H1 (cell line): ENCODE results near the gene QRSL1. TPM values are rescaled to one million over a fixed set of nuclear protein-coding genes. Genes with fewer than 3 reads are reported as not detected.

Experiments
- CTCF ChIA-PET: fragments of 300-600 bp; sonication (Branson Sonifier 250); formaldehyde crosslinking; loops from one replicate; lab custom pipeline; 2021; ENCODE audit not compliant: partially characterized antibody; lab: Charles Lee
- POLR2A ChIA-PET: fragments of 300-600 bp; sonication (Branson Sonifier 250); formaldehyde crosslinking; loops from one replicate; lab custom pipeline; 2021; ENCODE audit warnings: inconsistent platforms; ENCODE audit not compliant: partially characterized antibody; lab: Charles Lee
- DNase-seq, 2 experiments: peaks; one replicate each; pipeline versions ENCODE4 v3.0.0 to v3.0.0-alpha.2; 2010 to 2022; ENCODE audit warnings: low spot score in 2 of 2, low read depth in 1 of 2, mixed read lengths in 1 of 2
- FAIRE-seq: peaks from 2 replicates; lab custom pipeline; 2011; peaks lifted over from hg19 to GRCh38; lab: Jason Lieb, UNC
- H2AFZ ChIP-seq: 2 replicates; pipeline ENCODE4 v1.8.1; 2012; ENCODE audit warnings: low read length, inconsistent platforms
- H2AK5ac ChIP-seq: 2 replicates; pipeline ENCODE4 v1.6.1; 2013; ENCODE audit warnings: low read depth, low read length
- H2BK120ac ChIP-seq: replicated peaks from 2 replicates; pipeline ENCODE3; 2013; ENCODE audit warnings: low read depth, low read length, inconsistent platforms
- H2BK12ac ChIP-seq: 2 replicates; pipeline ENCODE4 v1.6.1; 2013; ENCODE audit warnings: low read depth, low read length
- H2BK15ac ChIP-seq: 2 replicates; pipeline ENCODE4 v1.6.1; 2013; ENCODE audit warnings: low read length
- H2BK20ac ChIP-seq: 2 replicates; pipeline ENCODE4 v1.6.1; 2013; ENCODE audit warnings: low read length
- H2BK5ac ChIP-seq: 2 replicates; pipeline ENCODE4 v1.6.1; 2013; ENCODE audit warnings: low read depth, low read length
- H3K14ac ChIP-seq: 2 replicates; pipeline ENCODE4 v1.6.1; 2013; ENCODE audit warnings: inconsistent platforms; ENCODE audit not compliant: insufficient read length
- H3K18ac ChIP-seq: 2 replicates; pipeline ENCODE4 v1.6.1; 2013; ENCODE audit warnings: low read length; ENCODE audit errors: extremely low read depth
- H3K23ac ChIP-seq: 2 replicates; pipeline ENCODE4 v1.6.1; 2013; ENCODE audit warnings: inconsistent platforms; ENCODE audit not compliant: insufficient read length
- H3K23me2 ChIP-seq: 2 replicates; pipeline ENCODE4 v1.6.1; 2013; ENCODE audit warnings: low read depth, low read length
- H3K27ac ChIP-seq: 2 replicates; pipeline ENCODE4 v1.6.1; 2011; ENCODE audit warnings: low read depth, low read length, inconsistent platforms
- H3K27me3 ChIP-seq, 4 experiments: replicated peaks in 1 of 4; 1 replicate in 1 of 4; 2 replicates in 3 of 4; pipeline versions ENCODE4 v1.6.1 to v1.8.1; 2011 to 2013; ENCODE audit warnings: low read length in 3 of 4, mild to moderate bottlenecking in 3 of 4, inconsistent platforms in 2 of 4, mixed read lengths in 2 of 4, moderate library complexity in 1 of 4; ENCODE audit not compliant: control insufficient read depth in 3 of 4, insufficient read depth in 3 of 4; ENCODE audit errors: extremely low read depth in 1 of 4
- H3K36me3 ChIP-seq, 4 experiments: 2 replicates each; pipeline versions ENCODE4 v1.6.1 to v1.8.1; 2011 to 2013; ENCODE audit warnings: mild to moderate bottlenecking in 4 of 4, low read length in 3 of 4, moderate library complexity in 2 of 4, control low read depth in 1 of 4, inconsistent platforms in 1 of 4; ENCODE audit not compliant: insufficient read depth in 4 of 4, control insufficient read depth in 2 of 4
- H3K4ac ChIP-seq: replicated peaks from 2 replicates; pipeline ENCODE3; 2013; ENCODE audit warnings: low read length, low read depth, mixed read lengths, inconsistent platforms; ENCODE audit not compliant: insufficient read length
- H3K4me1 ChIP-seq, 4 experiments: replicated peaks in 1 of 4; 1 replicate in 1 of 4; 2 replicates in 3 of 4; pipeline versions ENCODE4 v1.6.1 to v1.8.1; 2011 to 2013; ENCODE audit warnings: low read length in 3 of 4, inconsistent platforms in 2 of 4, mixed read lengths in 1 of 4; ENCODE audit not compliant: insufficient read depth in 4 of 4, control insufficient read depth in 3 of 4
- H3K4me2 ChIP-seq, 2 experiments: 2 replicates each; pipeline versions ENCODE4 v1.6.1 to v1.8.1; 2011 to 2013; ENCODE audit warnings: low read depth in 2 of 2, low read length in 2 of 2, control low read depth in 1 of 2, inconsistent platforms in 1 of 2, mild to moderate bottlenecking in 1 of 2; ENCODE audit not compliant: insufficient read depth in 1 of 2
- H3K4me3 ChIP-seq, 4 experiments: fragments of 200-600, 300-600 bp in 1 of 4; sonication (generic), shearing (Covaris generic), sonication (Bioruptor Twin) in 1 of 4; 2 replicates each; pipeline versions ENCODE4 v1.5.1 to v1.8.1; 2011 to 2016; ENCODE audit warnings: low read length in 4 of 4, low read depth in 3 of 4, control low read depth in 2 of 4, inconsistent platforms in 2 of 4, mild to moderate bottlenecking in 2 of 4, mixed read lengths in 1 of 4, moderate library complexity in 1 of 4; ENCODE audit not compliant: insufficient read depth in 2 of 4; ENCODE audit errors: extremely low read depth in 1 of 4
- H3K56ac ChIP-seq: replicated peaks from 2 replicates; pipeline ENCODE3; 2013; ENCODE audit warnings: low read depth, mild to moderate bottlenecking, mixed read lengths, low read length, inconsistent platforms; ENCODE audit not compliant: insufficient read length
- H3K79me1 ChIP-seq: 2 replicates; pipeline ENCODE4 v1.6.1; 2013; ENCODE audit warnings: low read depth, low read length, control low read depth
- H3K79me2 ChIP-seq, 2 experiments: 2 replicates each; pipeline versions ENCODE4 v1.6.1 to v1.8.1; 2012 to 2013; ENCODE audit warnings: low read length in 2 of 2, mild to moderate bottlenecking in 2 of 2, inconsistent platforms in 1 of 2; ENCODE audit not compliant: insufficient read depth in 2 of 2, control insufficient read depth in 1 of 2
- H3K9ac ChIP-seq, 4 experiments: replicated peaks in 1 of 4; 1 replicate in 1 of 4; 2 replicates in 3 of 4; pipeline versions ENCODE4 v1.6.1 to v1.8.1; 2011 to 2013; ENCODE audit warnings: low read depth in 3 of 4, low read length in 3 of 4, control low read depth in 2 of 4, mild to moderate bottlenecking in 2 of 4, moderate library complexity in 2 of 4, inconsistent platforms in 1 of 4; ENCODE audit errors: extremely low read depth in 1 of 4
- H3K9me3 ChIP-seq, 2 experiments: 2 replicates each; pipeline versions ENCODE4 v1.6.1 to v1.8.1; 2012 to 2013; ENCODE audit warnings: mild to moderate bottlenecking in 2 of 2, moderate library complexity in 2 of 2, control low read depth in 1 of 2, inconsistent platforms in 1 of 2, low read depth in 1 of 2, low read length in 1 of 2, mixed read lengths in 1 of 2; ENCODE audit not compliant: insufficient read depth in 2 of 2
- H4K20me1 ChIP-seq, 2 experiments: replicated peaks in 1 of 2; 2 replicates each; pipeline versions ENCODE3 to v1.8.1; 2011 to 2013; ENCODE audit warnings: inconsistent platforms in 2 of 2, low read length in 2 of 2, mild to moderate bottlenecking in 1 of 2; ENCODE audit not compliant: insufficient read depth in 2 of 2, control insufficient read depth in 1 of 2
- H4K5ac ChIP-seq: 2 replicates; pipeline ENCODE4 v1.6.1; 2013; ENCODE audit warnings: low read length, low read depth, mixed read lengths, inconsistent platforms; ENCODE audit not compliant: insufficient read length
- H4K8ac ChIP-seq: 2 replicates; pipeline ENCODE4 v1.8.0; 2013; ENCODE audit warnings: mild to moderate bottlenecking, moderate library complexity, low read length, inconsistent platforms; ENCODE audit not compliant: insufficient read depth; ENCODE audit errors: extremely low read depth
- H4K91ac ChIP-seq: replicated peaks from 2 replicates; pipeline ENCODE3; 2013; ENCODE audit warnings: low read length, mixed read lengths, inconsistent platforms; ENCODE audit not compliant: insufficient read length
- E2F6 ChIP-seq: IDR thresholded peaks from 2 replicates; pipeline ENCODE4 v1.6.1; 2012; ENCODE audit warnings: inconsistent platforms
- EGR1 ChIP-seq: IDR thresholded peaks from 2 replicates; pipeline ENCODE4 v1.6.1; 2011; ENCODE audit warnings: low read depth, low read length, borderline replicate concordance
- FOSL1 ChIP-seq: IDR thresholded peaks from 2 replicates; pipeline ENCODE4 v1.6.1; 2011; ENCODE audit warnings: mild to moderate bottlenecking, low read depth, low read length, moderate library complexity; ENCODE audit not compliant: insufficient read depth
- GTF2F1 ChIP-seq: IDR thresholded peaks from 2 replicates; pipeline ENCODE4 v1.6.1; 2012; ENCODE audit warnings: low read depth, low read length, improper control_type of control experiment, borderline replicate concordance
- KDM1A ChIP-seq: fragments of 200-600, 300-600 bp; sonication (generic); IDR thresholded peaks from 2 replicates; pipeline ENCODE4 v1.7.1; 2016; ENCODE audit warnings: mild to moderate bottlenecking, low read length, borderline replicate concordance
- NANOG ChIP-seq: IDR thresholded peaks from 2 replicates; pipeline ENCODE4 v1.6.1; 2011; ENCODE audit warnings: low read length, low read depth, mild to moderate bottlenecking, inconsistent platforms; ENCODE audit not compliant: insufficient read depth, poor library complexity, severe bottlenecking
- NRF1 ChIP-seq: IDR thresholded peaks from 2 replicates; pipeline ENCODE4 v1.6.1; 2011; ENCODE audit warnings: mild to moderate bottlenecking, low read depth, low read length, improper control_type of control experiment
- POLR2A ChIP-seq, 2 experiments: IDR thresholded peaks; 1 replicate in 1 of 2; 2 replicates in 1 of 2; pipeline ENCODE4 v1.6.1; 2011; ENCODE audit warnings: low read depth in 2 of 2, low read length in 2 of 2, mild to moderate bottlenecking in 2 of 2; ENCODE audit errors: control extremely low read depth in 1 of 2
- POU5F1 ChIP-seq: IDR thresholded peaks from 2 replicates; pipeline ENCODE4 v1.6.1; 2011; ENCODE audit warnings: low read depth, mild to moderate bottlenecking, low read length, moderate library complexity
- RAD21 ChIP-seq, 2 experiments: IDR thresholded peaks in 1 of 2; conservative IDR thresholded peaks in 1 of 2; 2 replicates each; pipeline ENCODE4 v1.6.1; 2011; ENCODE audit warnings: low read depth in 2 of 2, low read length in 2 of 2, improper control_type of control experiment in 1 of 2, inconsistent platforms in 1 of 2, mild to moderate bottlenecking in 1 of 2, moderate library complexity in 1 of 2
- RNF2 ChIP-seq: fragments of 200-900, 300-1000 bp; sonication (generic); IDR thresholded peaks from 2 replicates; pipeline ENCODE4 v1.7.1; 2016; ENCODE audit warnings: borderline replicate concordance, low read depth, mild to moderate bottlenecking, antibody characterized with exemption, low read length; ENCODE audit not compliant: poor library complexity, severe bottlenecking; ENCODE audit errors: missing control alignments
- TCF12 ChIP-seq: IDR thresholded peaks from 2 replicates; pipeline ENCODE4 v1.6.1; 2011; ENCODE audit warnings: low read depth, mild to moderate bottlenecking, low read length
- ZNF274 ChIP-seq: IDR thresholded peaks from 2 replicates; pipeline ENCODE4 v1.7.0; 2012; ENCODE audit warnings: low read length, borderline replicate concordance; ENCODE audit errors: extremely low read depth
- WGBS, 2 experiments: shearing (Covaris generic) in 1 of 2; methylation state at CpG; one replicate each; pipeline versions ENCODE4 v1.1.6 to v1.1.7; 2013 to 2015; ENCODE audit warnings: low lambda C conversion rate in 2 of 2, mixed read lengths in 2 of 2, inconsistent platforms in 1 of 2, low coverage in 1 of 2, missing lambda C conversion rate in 1 of 2; ENCODE audit not compliant: insufficient replicate concordance in 2 of 2, insufficient coverage in 1 of 2, insufficient read length in 1 of 2; ENCODE audit errors: extremely low coverage in 1 of 2, missing lambda C conversion rate in 1 of 2; 5-methylcytosine and 5-hydroxymethylcytosine counted together
- polyA plus RNA-seq, 7 experiments: library from polyadenylated mRNA; depleted of rRNA in 3 of 7; stranded (reverse) in 5 of 7; unstranded in 2 of 7; fragments of >200 nt in 5 of 7; fragments of 200-250 nt in 2 of 7; gene quantifications; 1 replicate in 5 of 7; 2 replicates in 1 of 7; 4 replicates in 1 of 7; pipeline versions ENCODE4 v1.2.1 to v1.2.3, GENCODE V29; 2011 to 2013; ENCODE audit warnings: missing spikeins in 2 of 7, mixed read lengths in 2 of 7
- total RNA-seq: library from RNA; stranded (reverse); fragmentation: NEBNext Ultra II Directional; extraction: Animal tissue kit (Norgen Biotek cat#: 25700); gene quantifications from 2 replicates; pipeline ENCODE4 v1.2.1, GENCODE V29; 2021

The QRSL1 gene
- total and polyA plus RNA-seq, 2 of the 8 experiments (the other 6 are each of a cell fraction or from before 2014, with no cell fraction given), result 7.8 to 22.2 TPM

GRCh38 chr6:106634565-106634964 lies 5.2 kb downstream of the QRSL1 start:
- Histone ChIP-seq H4K91ac (no peak overlapping the region), H3K36me3 (no peaks in the 10 kb centered on the region), H2BK20ac (no peak overlapping the region), H3K79me2 (peaks cover 12 to 92% of the 10 kb centered on the region in 2 experiments), H2BK120ac (no peak overlapping the region), H3K23me2 (no peaks in the 10 kb centered on the region; the same call in none of the 2 replicates), H3K18ac (no peak overlapping the region), H3K23ac (no peak overlapping the region), H2AK5ac (no peak overlapping the region), H4K8ac (no peak overlapping the region), H4K20me1 (peaks cover 0 to 2% of the 10 kb centered on the region in 2 experiments), H4K5ac (no peak overlapping the region), H3K79me1 (peaks cover 19% of the 10 kb centered on the region; the same call in 1 of the 2 replicates), H2BK12ac (no peak overlapping the region), H3K9ac (no peak overlapping the region), H2BK15ac (no peak overlapping the region), H3K27me3 (no peaks in the 10 kb centered on the region; a peak in 1 of 7 replicates), H2BK5ac (no peak overlapping the region), H3K4me2 (no peak overlapping the region), H3K4me3 (no peak overlapping the region), H3K56ac (no peak overlapping the region), H3K9me3 (no peaks in the 10 kb centered on the region), H3K27ac (no peak overlapping the region), H3K14ac (no peak overlapping the region), H3K4ac (no peak overlapping the region), H2AFZ (no peak overlapping the region), H3K4me1 (peaks cover 0 to 7% (median 2%) of the 10 kb centered on the region in 4 experiments; a peak in 5 of 7 replicates)
- 97% methylated on average over 5 of the region's 5 CpGs; no CpG with 5 or more reads in 1 of the 2 experiments for WGBS, 2 experiments
- ChIA-PET CTCF (interaction anchor here (0.6 to 4.0 kb wide), 5 partner anchors 20 to 68 kb away, joined by 3 to 17 read pairs (median 5); no protein-coding TSS in a partner anchor), POLR2A (interaction anchor here (1.3 kb wide), 1 partner anchor 14 kb away, joined by 3 read pairs; no protein-coding TSS in a partner anchor)
- FAIRE-seq (no peak), DNase-seq (no peak)
- TF ChIP-seq E2F6 (no peak), GTF2F1 (no peak), RNF2 (no peak), FOSL1 (no peak), RAD21 (IDR thresholded peaks at IDR 0.05 in 1 of 2, conservative IDR thresholded peaks at IDR 0.05 in 1 of 2; ENCODE audit: low read depth in 2 of 2, low read length in 2 of 2) (no peak), POU5F1 (no peak), KDM1A (no peak), NRF1 (no peak), POLR2A (IDR thresholded peaks at IDR 0.05; ENCODE audit: control extremely low read depth in 1 of 2, low read depth in 2 of 2, low read length in 2 of 2) (no peak), ZNF274 (no peak), NANOG (no peak), EGR1 (no peak), TCF12 (no peak)
